AG10803 (cell line): ENCODE measurements around the gene TSPAN10.
A peak's percentile ranks its signal among the peaks of the same experiment; 100 is the strongest.

Experiments
- DNase-seq: peaks from one replicate; pipeline ENCODE4 v3.0.0; 2010; ENCODE audit warnings: low read depth
- H3K4me3 ChIP-seq: 2 replicates; pipeline ENCODE4 v1.5.1; 2011; ENCODE audit warnings: mild to moderate bottlenecking, low read length, control low read depth
- TF ChIP-seq, protein P1 (sequence below): conservative IDR thresholded peaks from 2 replicates; pipeline ENCODE4 v1.5.1; 2011; ENCODE audit warnings: mild to moderate bottlenecking, low read length, control low read depth, inconsistent platforms

Gene TSPAN10

GRCh38 chr17:81660441-81660840 is 23.4 kb downstream of the TSPAN10 start:
- TF ChIP-seq, protein P1, sequence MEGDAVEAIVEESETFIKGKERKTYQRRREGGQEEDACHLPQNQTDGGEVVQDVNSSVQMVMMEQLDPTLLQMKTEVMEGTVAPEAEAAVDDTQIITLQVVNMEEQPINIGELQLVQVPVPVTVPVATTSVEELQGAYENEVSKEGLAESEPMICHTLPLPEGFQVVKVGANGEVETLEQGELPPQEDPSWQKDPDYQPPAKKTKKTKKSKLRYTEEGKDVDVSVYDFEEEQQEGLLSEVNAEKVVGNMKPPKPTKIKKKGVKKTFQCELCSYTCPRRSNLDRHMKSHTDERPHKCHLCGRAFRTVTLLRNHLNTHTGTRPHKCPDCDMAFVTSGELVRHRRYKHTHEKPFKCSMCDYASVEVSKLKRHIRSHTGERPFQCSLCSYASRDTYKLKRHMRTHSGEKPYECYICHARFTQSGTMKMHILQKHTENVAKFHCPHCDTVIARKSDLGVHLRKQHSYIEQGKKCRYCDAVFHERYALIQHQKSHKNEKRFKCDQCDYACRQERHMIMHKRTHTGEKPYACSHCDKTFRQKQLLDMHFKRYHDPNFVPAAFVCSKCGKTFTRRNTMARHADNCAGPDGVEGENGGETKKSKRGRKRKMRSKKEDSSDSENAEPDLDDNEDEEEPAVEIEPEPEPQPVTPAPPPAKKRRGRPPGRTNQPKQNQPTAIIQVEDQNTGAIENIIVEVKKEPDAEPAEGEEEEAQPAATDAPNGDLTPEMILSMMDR: no peak
- no peak for DNase-seq
- H3K4me3 ChIP-seq: no peak overlapping the region

- H3K4me3 ChIP-seq: no peak overlapping the region
- TF ChIP-seq, protein P1: no peak
- DNase-seq: no peak
Observed at GRCh38 chr17:81662002-81662401, 25.0 kb downstream of the TSPAN10 start.

DNA sequence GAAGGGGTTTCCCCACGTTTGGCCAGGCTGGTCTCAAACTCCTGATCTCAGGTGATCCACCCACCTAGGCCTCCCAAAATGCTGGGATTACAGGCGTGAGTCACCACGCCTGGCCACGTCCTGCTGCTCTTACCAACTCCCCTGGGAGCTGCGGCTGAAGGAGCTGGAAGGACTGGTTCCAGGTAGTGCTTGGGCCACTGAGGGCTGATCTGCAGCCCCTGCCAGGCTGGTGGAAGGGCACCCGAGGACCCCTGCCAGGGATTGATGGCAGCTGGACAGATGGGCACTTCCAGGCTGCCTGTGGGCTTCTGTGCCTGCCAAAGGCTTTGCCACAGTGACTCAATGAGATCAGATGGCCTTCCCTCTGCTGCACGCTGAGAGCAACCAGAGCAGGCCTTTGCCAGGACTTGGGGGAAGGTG is 27.1 kb downstream of the TSPAN10 start:
- DNase-seq: no peak
- no peak overlapping the region for H3K4me3 ChIP-seq
- TF ChIP-seq, protein P1: no peak

GRCh38 chr17:81665205-81666091 is 28.5 kb downstream of the TSPAN10 start:
- peak overlapping the region; percentile 61 for H3K4me3 ChIP-seq
- TF ChIP-seq, protein P1: no peak
- peak; percentile 21 for DNase-seq

DNA sequence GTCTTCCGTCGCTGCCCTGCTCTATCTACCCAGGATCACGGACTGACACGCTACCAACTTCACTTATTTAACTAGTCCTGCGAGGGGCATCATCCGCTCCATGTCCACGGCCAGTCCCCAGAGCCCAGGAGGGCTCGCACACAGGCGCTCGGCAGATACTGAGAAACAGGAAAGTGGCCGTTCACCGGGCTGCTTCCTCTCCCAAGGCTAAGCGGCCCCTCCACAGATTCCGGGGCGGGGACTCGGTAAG is 29.0 kb downstream of the TSPAN10 start:
- DNase-seq: peak; percentile 18
- peak overlapping the region; percentile 61 for H3K4me3 ChIP-seq
- TF ChIP-seq, protein P1: no peak

GRCh38 chr17:81666342-81667191 is 29.6 kb downstream of the TSPAN10 start, which contains the start of the genes CCDC137 and OXLD1:
TSS of gene CCDC137 (plus strand) at chr17:81666737. CDS start at chr17:81666767, 30 bp downstream.
TSS of gene OXLD1 (minus strand) at chr17:81666605. CDS start at chr17:81666577, 28 bp downstream.
- TF ChIP-seq, protein P1: no peak
- peak; percentile 97 for DNase-seq
- H3K4me3 ChIP-seq: peak within 1 kb of the TSS; percentile 61
